Caco-2 (cell line): Measurements from ENCODE around the gene CIT. TPM values are rescaled to one million over a fixed set of nuclear protein-coding genes. Genes with fewer than 3 reads are reported as not detected.

Experiments used
- BruUV-seq: library from RNA; stranded (reverse); fragments of 400-500 nt; replicated peaks from 2 replicates; lab custom pipeline; 2021; lab: Mats Ljungman, UMichigan
- CTCF ChIA-PET: fragments of 300-600 bp; sonication (Branson Sonifier 250); formaldehyde crosslinking; loops from one replicate; lab custom pipeline; 2022; ENCODE audit warnings: antibody characterized with exemption; lab: Charles Lee
- POLR2A ChIA-PET: fragments of 300-600 bp; sonication (Branson Sonifier 250); formaldehyde crosslinking; loops from one replicate; lab custom pipeline; 2022; ENCODE audit warnings: antibody characterized with exemption; lab: Charles Lee
- DNase-seq, 2 experiments: peaks; one replicate each; pipeline versions ENCODE4 v3.0.0 to v3.0.0-alpha.2; 2020 to 2022
- H3K27me3 ChIP-seq: replicated peaks from 2 replicates; pipeline ENCODE4 v1.6.0; 2011; ENCODE audit warnings: low read length; ENCODE audit not compliant: control insufficient read depth, insufficient read depth
- H3K36me3 ChIP-seq: 2 replicates; pipeline ENCODE4 v1.5.1; 2011; ENCODE audit warnings: low read length; ENCODE audit not compliant: control insufficient read depth, insufficient read depth
- H3K4me1 ChIP-seq: fragments of 250-450 bp; sonication (Bioruptor Pico); 2 replicates; pipeline ENCODE4 v1.5.1; 2020; ENCODE audit warnings: mild to moderate bottlenecking
- H3K4me3 ChIP-seq: 2 replicates; pipeline ENCODE4 v1.5.1; 2011; ENCODE audit warnings: low read depth, mild to moderate bottlenecking, control low read depth, low read length
- H3K9me3 ChIP-seq: fragments of 250-450 bp; sonication (Bioruptor Pico); 2 replicates; pipeline ENCODE4 v1.5.1; 2020; ENCODE audit warnings: mild to moderate bottlenecking, moderate library complexity
- H3K27ac Mint-ChIP-seq: one replicate; pipeline ENCODE4 v1.8.0; 2022; ENCODE audit warnings: mixed read lengths; ENCODE audit not compliant: unreplicated experiment
- H3K27me3 Mint-ChIP-seq: one replicate; pipeline ENCODE4 v1.8.0; 2022; ENCODE audit warnings: mixed read lengths; ENCODE audit not compliant: insufficient read depth, unreplicated experiment
- H3K36me3 Mint-ChIP-seq: one replicate; pipeline ENCODE4 v1.8.0; 2022; ENCODE audit warnings: mild to moderate bottlenecking, mixed read lengths; ENCODE audit not compliant: insufficient read depth, unreplicated experiment
- H3K4me1 Mint-ChIP-seq: one replicate; pipeline ENCODE4 v1.8.0; 2022; ENCODE audit warnings: low read depth, mixed read lengths; ENCODE audit not compliant: unreplicated experiment
- H3K4me3 Mint-ChIP-seq: one replicate; pipeline ENCODE4 v1.8.0; 2022; ENCODE audit warnings: mild to moderate bottlenecking, moderate library complexity, mixed read lengths; ENCODE audit not compliant: unreplicated experiment
- H3K9me3 Mint-ChIP-seq: one replicate; pipeline ENCODE4 v1.8.0; 2022; ENCODE audit warnings: mixed read lengths; ENCODE audit not compliant: unreplicated experiment
- intact Hi-C: fragments of 100-400 bp; cut with micrococcal nuclease; formaldehyde crosslinking; loops from one replicate; pipeline ENCODE4 v1.10.0; 2022; ENCODE audit not compliant: unreplicated experiment
- total RNA-seq: library from RNA; stranded (reverse); gene quantifications from 2 replicates; pipeline ENCODE4 v1.2.3, GENCODE V29; 2022
- TF ChIP-seq, protein P1 (sequence below), 2 experiments: fragments of 200-600 bp in 1 of 2; IDR thresholded peaks; 1 replicate in 1 of 2; 2 replicates in 1 of 2; pipeline versions ENCODE4 v1.5.1 to v1.8.0; 2011 to 2022; ENCODE audit warnings: antibody characterized with exemption in 1 of 2, control low read depth in 1 of 2, inconsistent platforms in 1 of 2, low read depth in 1 of 2, low read length in 1 of 2, mild to moderate bottlenecking in 1 of 2, moderate library complexity in 1 of 2; ENCODE audit not compliant: insufficient read depth in 1 of 2, severe bottlenecking in 1 of 2, unreplicated experiment in 1 of 2

CIT gene
- total RNA-seq, 1 experiment from 2014 or later: 55.9 TPM

DNA sequence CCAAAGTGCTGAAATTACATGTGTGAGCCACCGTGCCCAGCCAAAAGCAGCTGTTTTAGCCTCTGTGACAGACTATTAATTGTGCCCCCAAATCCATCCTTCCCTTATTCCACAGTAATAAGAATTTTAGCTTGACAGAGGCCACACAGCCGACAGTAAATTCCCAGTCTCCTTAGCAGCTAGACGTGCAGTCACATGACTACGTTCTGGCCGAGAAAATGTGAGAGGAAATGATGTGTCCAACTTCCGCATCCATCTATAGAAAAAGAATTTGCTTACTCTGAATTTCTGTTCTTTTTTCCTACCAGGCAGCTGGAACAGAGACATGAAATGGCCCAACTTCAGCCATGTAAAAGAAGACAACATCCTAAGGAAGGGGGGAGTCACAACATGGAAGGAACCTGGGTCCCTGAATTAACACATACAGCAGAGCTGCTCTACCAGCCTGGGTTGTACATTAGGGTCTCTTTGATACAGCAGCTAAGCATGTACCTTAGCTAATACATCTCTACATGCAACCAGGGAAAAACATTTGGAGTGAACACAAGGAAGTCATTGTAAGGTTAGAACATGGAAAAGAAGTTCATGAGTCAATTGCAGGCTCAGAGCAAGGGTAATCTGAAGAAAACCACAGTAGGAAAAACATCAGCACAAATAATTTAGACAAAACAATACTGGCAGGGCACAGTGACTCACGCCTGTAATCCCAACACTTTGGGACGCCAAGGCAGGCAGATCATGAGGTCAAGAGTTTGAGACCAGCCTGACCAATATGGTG is 35.5 kb downstream of the CIT start:
- CTCF ChIA-PET: no interaction called here
- Mint-ChIP-seq H3K4me1 (no peaks in the 10 kb centered on the region), H3K4me3 (no peak overlapping the region), H3K9me3 (no peaks in the 10 kb centered on the region), H3K36me3 (peaks cover 32% of the 10 kb centered on the region), H3K27me3 (no peaks in the 10 kb centered on the region), H3K27ac (no peak overlapping the region)
- no TSS peak for BruUV-seq
- intact Hi-C loops: no loop called here
- Histone ChIP-seq H3K27me3 (no peaks in the 10 kb centered on the region), H3K4me1 (no peaks in the 10 kb centered on the region), H3K4me3 (no peak overlapping the region), H3K9me3 (no peaks in the 10 kb centered on the region), H3K36me3 (no peaks in the 10 kb centered on the region)
- TF ChIP-seq, protein P1, sequence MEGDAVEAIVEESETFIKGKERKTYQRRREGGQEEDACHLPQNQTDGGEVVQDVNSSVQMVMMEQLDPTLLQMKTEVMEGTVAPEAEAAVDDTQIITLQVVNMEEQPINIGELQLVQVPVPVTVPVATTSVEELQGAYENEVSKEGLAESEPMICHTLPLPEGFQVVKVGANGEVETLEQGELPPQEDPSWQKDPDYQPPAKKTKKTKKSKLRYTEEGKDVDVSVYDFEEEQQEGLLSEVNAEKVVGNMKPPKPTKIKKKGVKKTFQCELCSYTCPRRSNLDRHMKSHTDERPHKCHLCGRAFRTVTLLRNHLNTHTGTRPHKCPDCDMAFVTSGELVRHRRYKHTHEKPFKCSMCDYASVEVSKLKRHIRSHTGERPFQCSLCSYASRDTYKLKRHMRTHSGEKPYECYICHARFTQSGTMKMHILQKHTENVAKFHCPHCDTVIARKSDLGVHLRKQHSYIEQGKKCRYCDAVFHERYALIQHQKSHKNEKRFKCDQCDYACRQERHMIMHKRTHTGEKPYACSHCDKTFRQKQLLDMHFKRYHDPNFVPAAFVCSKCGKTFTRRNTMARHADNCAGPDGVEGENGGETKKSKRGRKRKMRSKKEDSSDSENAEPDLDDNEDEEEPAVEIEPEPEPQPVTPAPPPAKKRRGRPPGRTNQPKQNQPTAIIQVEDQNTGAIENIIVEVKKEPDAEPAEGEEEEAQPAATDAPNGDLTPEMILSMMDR (IDR thresholded peaks at IDR 0.05; ENCODE audit: insufficient read depth in 1 of 2, low read depth in 1 of 2, low read length in 1 of 2, severe bottlenecking in 1 of 2, unreplicated experiment in 1 of 2): no peak
- no peak for DNase-seq
- POLR2A ChIA-PET: no interaction called here

DNA sequence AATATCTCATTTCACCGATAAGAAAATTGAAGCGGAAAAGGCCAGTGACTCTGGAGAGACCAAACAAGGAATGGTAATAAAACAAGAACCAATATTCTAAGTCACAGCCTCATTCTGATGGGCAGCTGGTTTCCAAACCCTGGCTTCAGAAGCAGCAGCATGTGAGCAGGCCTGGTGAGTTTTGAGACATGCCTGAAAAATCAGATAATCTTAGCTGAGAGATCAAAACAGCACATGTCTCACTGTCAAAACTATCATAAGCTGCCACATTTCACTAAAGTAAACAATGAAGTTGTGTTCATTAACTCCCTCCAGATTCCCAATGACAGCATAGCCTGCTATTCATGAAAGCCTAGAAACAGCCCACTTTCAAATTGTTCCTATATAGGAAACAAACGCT is 36.5 kb downstream of the CIT start:
- H3K27me3 ChIP-seq: no peaks in the 10 kb centered on the region
- H3K4me1 Mint-ChIP-seq: no peaks in the 10 kb centered on the region
- no peak overlapping the region for H3K4me3 ChIP-seq
- TF ChIP-seq, protein P1 (IDR thresholded peaks at IDR 0.05; ENCODE audit: insufficient read depth in 1 of 2, low read depth in 1 of 2, low read length in 1 of 2, severe bottlenecking in 1 of 2, unreplicated experiment in 1 of 2): no peak
- H3K36me3 ChIP-seq: no peaks in the 10 kb centered on the region
- intact Hi-C loops: no loop called here
- H3K4me1 ChIP-seq: no peaks in the 10 kb centered on the region
- ChIA-PET POLR2A (no interaction called here), CTCF (no interaction called here)
- no TSS peak for BruUV-seq
- no peak overlapping the region for H3K4me3 Mint-ChIP-seq
- no peak for DNase-seq
- no peaks in the 10 kb centered on the region for H3K9me3 ChIP-seq
- H3K36me3 Mint-ChIP-seq: peaks cover 23% of the 10 kb centered on the region
- H3K27ac Mint-ChIP-seq: no peak overlapping the region
- H3K27me3 Mint-ChIP-seq: no peaks in the 10 kb centered on the region
- H3K9me3 Mint-ChIP-seq: no peaks in the 10 kb centered on the region

DNA sequence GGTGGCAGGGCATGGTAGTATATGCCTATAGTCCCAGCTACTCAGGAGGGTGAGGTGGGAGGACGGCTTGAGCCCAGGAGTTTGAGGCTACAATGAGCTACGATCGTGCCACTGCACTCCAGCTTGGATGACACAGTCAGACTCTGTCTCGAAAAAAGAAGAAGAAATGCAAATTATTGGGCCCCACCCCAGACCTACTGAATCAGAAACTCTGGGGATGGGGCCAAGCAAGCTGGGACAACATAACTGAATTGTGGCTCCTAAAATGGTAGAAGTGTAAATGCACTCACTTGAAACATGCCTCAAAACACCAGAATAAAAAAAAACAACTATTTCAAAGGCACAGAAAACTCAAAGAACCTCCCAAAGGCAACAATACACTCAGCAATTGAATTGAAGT is 37.0 kb downstream of the CIT start:
- DNase-seq: no peak
- no TSS peak for BruUV-seq
- H3K27me3 ChIP-seq: no peaks in the 10 kb centered on the region
- H3K9me3 ChIP-seq: no peaks in the 10 kb centered on the region
- no peaks in the 10 kb centered on the region for H3K4me1 ChIP-seq
- Mint-ChIP-seq H3K27ac (no peak overlapping the region), H3K27me3 (no peaks in the 10 kb centered on the region), H3K36me3 (peaks cover 22% of the 10 kb centered on the region), H3K4me3 (no peak overlapping the region), H3K9me3 (no peaks in the 10 kb centered on the region), H3K4me1 (no peaks in the 10 kb centered on the region)
- ChIA-PET CTCF (no interaction called here), POLR2A (no interaction called here)
- TF ChIP-seq, protein P1 (IDR thresholded peaks at IDR 0.05; ENCODE audit: insufficient read depth in 1 of 2, low read depth in 1 of 2, low read length in 1 of 2, severe bottlenecking in 1 of 2, unreplicated experiment in 1 of 2): no peak
- intact Hi-C loops: no loop called here
- no peaks in the 10 kb centered on the region for H3K36me3 ChIP-seq
- no peak overlapping the region for H3K4me3 ChIP-seq
